GM23338 (cell line): ENCODE data around the gene MGLL. TPM values are rescaled to one million over a fixed set of nuclear protein-coding genes. Genes with fewer than 3 reads are reported as not detected.

Experiments used
- ATAC-seq: fragments of 200-7000 bp; cut with Tn5 transposase; 3 replicates; pipeline ENCODE4 v1.9.1; 2020
- DNase-seq: peaks from one replicate; pipeline ENCODE4 v3.0.0-alpha.2; 2015; ENCODE audit warnings: low spot score
- H2AFZ ChIP-seq: fragments of 200-600 bp; sonication (generic); 2 replicates; pipeline ENCODE4 v1.8.0; 2016; ENCODE audit warnings: antibody characterized with exemption, mild to moderate bottlenecking, moderate library complexity
- H3F3A ChIP-seq: fragments of 200-600 bp; sonication (generic); replicated peaks from 2 replicates; pipeline ENCODE4 v1.8.0; 2017; ENCODE audit warnings: antibody characterized with exemption, mixed run types, low read depth
- H3K27ac ChIP-seq: fragments of 200-600 bp; sonication (generic); 2 replicates; pipeline ENCODE4 v1.6.1; 2016; ENCODE audit warnings: low read depth
- H3K27me3 ChIP-seq: fragments of 200-600 bp; sonication (generic); 2 replicates; pipeline ENCODE4 v1.8.0; 2016; ENCODE audit warnings: mild to moderate bottlenecking, mixed run types, moderate library complexity; ENCODE audit not compliant: insufficient read depth
- H3K36me3 ChIP-seq: fragments of 200-600 bp; sonication (generic); 2 replicates; pipeline ENCODE4 v1.8.0; 2016; ENCODE audit warnings: mild to moderate bottlenecking; ENCODE audit not compliant: insufficient read depth
- H3K4me1 ChIP-seq: fragments of 200-600 bp; sonication (generic); 2 replicates; pipeline ENCODE4 v1.8.0; 2016; ENCODE audit warnings: mild to moderate bottlenecking, moderate library complexity; ENCODE audit not compliant: insufficient read depth
- H3K4me2 ChIP-seq: fragments of 200-600 bp; sonication (generic); 2 replicates; pipeline ENCODE4 v1.7.1; 2017; ENCODE audit warnings: mixed run types
- H3K4me3 ChIP-seq: fragments of 200-600 bp; sonication (generic); 2 replicates; pipeline ENCODE4 v1.6.1; 2016; ENCODE audit warnings: mixed run types
- H3K79me2 ChIP-seq: fragments of 200-600 bp; sonication (generic); replicated peaks from 2 replicates; pipeline ENCODE4 v1.8.0; 2017; ENCODE audit warnings: mild to moderate bottlenecking; ENCODE audit not compliant: insufficient read depth
- H3K9me2 ChIP-seq: fragments of 200-600 bp; sonication (generic); 2 replicates; pipeline ENCODE4 v1.8.0; 2017; ENCODE audit not compliant: insufficient read depth
- H4K20me1 ChIP-seq: fragments of 200-600 bp; sonication (generic); replicated peaks from 2 replicates; pipeline ENCODE4 v1.8.0; 2017; ENCODE audit warnings: mild to moderate bottlenecking; ENCODE audit not compliant: insufficient read depth
- H3K27ac Mint-ChIP-seq: 2 replicates; pipeline ENCODE4 v1.8.0; 2020; ENCODE audit warnings: inconsistent platforms, mild to moderate bottlenecking, moderate library complexity, mixed read lengths
- H3K27me3 Mint-ChIP-seq: 3 replicates; pipeline ENCODE4 v1.8.0; 2022; ENCODE audit warnings: low read depth, mild to moderate bottlenecking, moderate library complexity, mixed read lengths, inconsistent platforms; ENCODE audit not compliant: insufficient read depth, poor library complexity
- H3K36me3 Mint-ChIP-seq: 3 replicates; pipeline ENCODE4 v1.8.0; 2021; ENCODE audit warnings: low read depth, mild to moderate bottlenecking, inconsistent platforms, moderate library complexity, mixed read lengths
- H3K4me1 Mint-ChIP-seq: 3 replicates; pipeline ENCODE4 v1.8.0; 2020; ENCODE audit warnings: mild to moderate bottlenecking, inconsistent platforms, mixed read lengths
- H3K4me3 Mint-ChIP-seq: 3 replicates; pipeline ENCODE4 v1.8.0; 2021; ENCODE audit warnings: moderate library complexity, mild to moderate bottlenecking, inconsistent platforms, mixed read lengths
- H3K9me3 Mint-ChIP-seq: 3 replicates; pipeline ENCODE4 v1.8.0; 2020; ENCODE audit warnings: moderate library complexity, mild to moderate bottlenecking, inconsistent platforms, mixed read lengths
- CREB1 ChIP-seq: fragments of 250-450 bp; sonication (Bioruptor Pico); IDR thresholded peaks from 2 replicates; pipeline ENCODE4 v1.5.0; 2020; ENCODE audit warnings: low read depth, mild to moderate bottlenecking, moderate library complexity
- EZH2 ChIP-seq: fragments of 200-600 bp; sonication (generic); IDR thresholded peaks from one replicate; pipeline ENCODE4 v1.8.0; 2017; ENCODE audit warnings: antibody characterized with exemption, mild to moderate bottlenecking, low read depth; ENCODE audit not compliant: unreplicated experiment
- EZH2phosphoT487 ChIP-seq: fragments of 200-600 bp; sonication (generic); IDR thresholded peaks from one replicate; pipeline ENCODE4 v1.8.1; 2018; ENCODE audit warnings: antibody characterized with exemption; ENCODE audit not compliant: unreplicated experiment
- JUNB ChIP-seq: IDR thresholded peaks from one replicate; pipeline ENCODE4 v1.6.1; 2016; ENCODE audit warnings: antibody characterized with exemption; ENCODE audit not compliant: unreplicated experiment
- NANOG ChIP-seq: IDR thresholded peaks from 2 replicates; pipeline ENCODE4 v1.6.1; 2016; ENCODE audit warnings: antibody characterized with exemption, borderline replicate concordance
- POLR2AphosphoS5 ChIP-seq: IDR thresholded peaks from 2 replicates; pipeline ENCODE4 v1.6.1; 2016; ENCODE audit warnings: antibody characterized with exemption, low read depth
- STAT1 ChIP-seq: IDR thresholded peaks from one replicate; pipeline ENCODE4 v1.6.1; 2016; ENCODE audit warnings: antibody characterized with exemption; ENCODE audit not compliant: unreplicated experiment
- ZNF114 ChIP-seq: fragments of 250-450 bp; sonication (Bioruptor Pico); IDR thresholded peaks from 2 replicates; pipeline ENCODE4 v1.5.0; 2020; ENCODE audit warnings: mild to moderate bottlenecking, moderate library complexity
- ZNF331 ChIP-seq: fragments of 250-450 bp; sonication (Bioruptor Pico); IDR thresholded peaks from 2 replicates; pipeline ENCODE4 v1.5.0; 2020; ENCODE audit warnings: low read depth, mild to moderate bottlenecking, moderate library complexity
- polyA plus RNA-seq: library from polyadenylated mRNA; unstranded; fragments of >200 nt; fragmentation: Nextera tagmentation; extraction: Ambion mirVana; gene quantifications from 2 replicates; pipeline ENCODE4 v1.2.1, GENCODE V29; 2016
- total RNA-seq: library from RNA; depleted of rRNA; stranded (reverse); fragments of >200 nt; shearing (Covaris generic); gene quantifications from 2 replicates; pipeline ENCODE4 v1.2.3, GENCODE V29; 2014
- TF ChIP-seq, protein P1 (sequence below): fragments of 250-450 bp; sonication (Bioruptor Pico); IDR thresholded peaks from 2 replicates; pipeline ENCODE4 v1.5.0; 2020; ENCODE audit warnings: mild to moderate bottlenecking, moderate library complexity
- TF ChIP-seq, protein P2 (sequence below): IDR thresholded peaks from one replicate; pipeline ENCODE4 v1.6.1; 2018; ENCODE audit warnings: antibody characterized with exemption; ENCODE audit not compliant: unreplicated experiment
- TF ChIP-seq, protein P3 (sequence below): IDR thresholded peaks from 2 replicates; pipeline ENCODE4 v1.6.1; 2016; ENCODE audit warnings: antibody characterized with exemption
- TF ChIP-seq, protein P4 (sequence below), 2 experiments: fragments of 200-600 bp in 1 of 2; sonication (generic) in 1 of 2; conservative IDR thresholded peaks; 2 replicates each; pipeline versions ENCODE4 v1.5.1 to v1.6.1; 2016 to 2017; ENCODE audit warnings: antibody characterized with exemption in 2 of 2, low read depth in 2 of 2, mild to moderate bottlenecking in 2 of 2, moderate library complexity in 1 of 2

The MGLL gene
- total and polyA plus RNA-seq, 2 experiments from 2014 or later: 0.71 to 0.83 TPM

DNA sequence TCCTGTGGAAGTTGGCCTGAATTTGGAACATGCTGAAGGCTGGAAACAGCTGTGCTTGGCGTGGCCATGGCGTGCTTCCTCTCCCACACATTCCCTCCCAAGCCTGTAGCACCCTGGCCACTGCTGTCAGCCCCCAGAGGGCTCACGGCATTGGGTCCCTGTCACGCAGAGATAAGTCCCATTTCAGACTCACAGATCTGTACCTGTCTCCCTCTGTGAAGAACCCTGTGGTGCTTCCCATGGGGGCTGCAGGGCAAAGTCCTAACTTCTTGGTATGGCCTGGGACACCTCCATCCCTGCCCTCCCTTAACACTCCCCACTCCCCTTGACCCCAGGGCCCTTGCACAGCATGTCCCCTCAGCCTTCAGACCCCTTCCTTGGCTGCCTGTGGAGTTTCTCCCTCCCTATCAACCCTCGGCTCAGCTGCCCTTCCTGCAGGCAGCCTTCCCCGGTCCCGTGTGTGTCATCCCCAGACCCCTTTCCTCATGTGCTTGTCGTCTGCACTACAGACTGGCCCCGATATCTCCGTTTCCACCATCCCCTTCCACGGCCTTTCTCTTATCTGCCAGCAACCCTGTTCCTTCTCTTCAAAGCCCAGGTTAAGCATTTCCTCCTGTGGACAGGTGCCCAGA lies 120.9 kb downstream of the MGLL start:
- Mint-ChIP-seq H3K27ac (no peak overlapping the region), H3K9me3 (peaks cover 14% of the 10 kb centered on the region; the same call in 2 of the 3 replicates), H3K27me3 (peaks cover 16% of the 10 kb centered on the region), H3K4me1 (peaks cover 7% of the 10 kb centered on the region; the same call in 2 of the 3 replicates), H3K36me3 (no peaks in the 10 kb centered on the region), H3K4me3 (no peak overlapping the region)
- H3F3A ChIP-seq: no peaks in the 10 kb centered on the region
- TF ChIP-seq EZH2phosphoT487 (no peak), STAT1 (no peak), ZNF331 (no peak), CREB1 (no peak), POLR2AphosphoS5 (no peak), NANOG (no peak), JUNB (no peak), ZNF114 (no peak), EZH2 (no peak)
- TF ChIP-seq, protein P1, sequence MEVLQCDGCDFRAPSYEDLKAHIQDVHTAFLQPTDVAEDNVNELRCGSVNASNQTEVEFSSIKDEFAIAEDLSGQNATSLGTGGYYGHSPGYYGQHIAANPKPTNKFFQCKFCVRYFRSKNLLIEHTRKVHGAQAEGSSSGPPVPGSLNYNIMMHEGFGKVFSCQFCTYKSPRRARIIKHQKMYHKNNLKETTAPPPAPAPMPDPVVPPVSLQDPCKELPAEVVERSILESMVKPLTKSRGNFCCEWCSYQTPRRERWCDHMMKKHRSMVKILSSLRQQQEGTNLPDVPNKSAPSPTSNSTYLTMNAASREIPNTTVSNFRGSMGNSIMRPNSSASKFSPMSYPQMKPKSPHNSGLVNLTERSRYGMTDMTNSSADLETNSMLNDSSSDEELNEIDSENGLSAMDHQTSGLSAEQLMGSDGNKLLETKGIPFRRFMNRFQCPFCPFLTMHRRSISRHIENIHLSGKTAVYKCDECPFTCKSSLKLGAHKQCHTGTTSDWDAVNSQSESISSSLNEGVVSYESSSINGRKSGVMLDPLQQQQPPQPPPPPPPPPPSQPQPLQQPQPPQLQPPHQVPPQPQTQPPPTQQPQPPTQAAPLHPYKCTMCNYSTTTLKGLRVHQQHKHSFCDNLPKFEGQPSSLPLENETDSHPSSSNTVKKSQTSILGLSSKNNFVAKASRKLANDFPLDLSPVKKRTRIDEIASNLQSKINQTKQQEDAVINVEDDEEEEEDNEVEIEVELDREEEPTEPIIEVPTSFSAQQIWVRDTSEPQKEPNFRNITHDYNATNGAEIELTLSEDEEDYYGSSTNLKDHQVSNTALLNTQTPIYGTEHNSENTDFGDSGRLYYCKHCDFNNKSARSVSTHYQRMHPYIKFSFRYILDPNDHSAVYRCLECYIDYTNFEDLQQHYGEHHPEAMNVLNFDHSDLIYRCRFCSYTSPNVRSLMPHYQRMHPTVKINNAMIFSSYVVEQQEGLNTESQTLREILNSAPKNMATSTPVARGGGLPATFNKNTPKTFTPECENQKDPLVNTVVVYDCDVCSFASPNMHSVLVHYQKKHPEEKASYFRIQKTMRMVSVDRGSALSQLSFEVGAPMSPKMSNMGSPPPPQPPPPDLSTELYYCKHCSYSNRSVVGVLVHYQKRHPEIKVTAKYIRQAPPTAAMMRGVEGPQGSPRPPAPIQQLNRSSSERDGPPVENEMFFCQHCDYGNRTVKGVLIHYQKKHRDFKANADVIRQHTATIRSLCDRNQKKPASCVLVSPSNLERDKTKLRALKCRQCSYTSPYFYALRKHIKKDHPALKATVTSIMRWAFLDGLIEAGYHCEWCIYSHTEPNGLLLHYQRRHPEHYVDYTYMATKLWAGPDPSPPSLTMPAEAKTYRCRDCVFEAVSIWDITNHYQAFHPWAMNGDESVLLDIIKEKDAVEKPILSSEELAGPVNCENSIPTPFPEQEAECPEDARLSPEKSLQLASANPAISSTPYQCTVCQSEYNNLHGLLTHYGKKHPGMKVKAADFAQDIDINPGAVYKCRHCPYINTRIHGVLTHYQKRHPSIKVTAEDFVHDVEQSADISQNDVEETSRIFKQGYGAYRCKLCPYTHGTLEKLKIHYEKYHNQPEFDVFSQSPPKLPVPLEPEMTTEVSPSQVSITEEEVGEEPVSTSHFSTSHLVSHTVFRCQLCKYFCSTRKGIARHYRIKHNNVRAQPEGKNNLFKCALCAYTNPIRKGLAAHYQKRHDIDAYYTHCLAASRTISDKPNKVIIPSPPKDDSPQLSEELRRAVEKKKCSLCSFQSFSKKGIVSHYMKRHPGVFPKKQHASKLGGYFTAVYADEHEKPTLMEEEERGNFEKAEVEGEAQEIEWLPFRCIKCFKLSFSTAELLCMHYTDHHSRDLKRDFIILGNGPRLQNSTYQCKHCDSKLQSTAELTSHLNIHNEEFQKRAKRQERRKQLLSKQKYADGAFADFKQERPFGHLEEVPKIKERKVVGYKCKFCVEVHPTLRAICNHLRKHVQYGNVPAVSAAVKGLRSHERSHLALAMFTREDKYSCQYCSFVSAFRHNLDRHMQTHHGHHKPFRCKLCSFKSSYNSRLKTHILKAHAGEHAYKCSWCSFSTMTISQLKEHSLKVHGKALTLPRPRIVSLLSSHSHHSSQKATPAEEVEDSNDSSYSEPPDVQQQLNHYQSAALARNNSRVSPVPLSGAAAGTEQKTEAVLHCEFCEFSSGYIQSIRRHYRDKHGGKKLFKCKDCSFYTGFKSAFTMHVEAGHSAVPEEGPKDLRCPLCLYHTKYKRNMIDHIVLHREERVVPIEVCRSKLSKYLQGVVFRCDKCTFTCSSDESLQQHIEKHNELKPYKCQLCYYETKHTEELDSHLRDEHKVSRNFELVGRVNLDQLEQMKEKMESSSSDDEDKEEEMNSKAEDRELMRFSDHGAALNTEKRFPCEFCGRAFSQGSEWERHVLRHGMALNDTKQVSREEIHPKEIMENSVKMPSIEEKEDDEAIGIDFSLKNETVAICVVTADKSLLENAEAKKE (CRISPR knock-in tag): no peak
- TF ChIP-seq, protein P2, sequence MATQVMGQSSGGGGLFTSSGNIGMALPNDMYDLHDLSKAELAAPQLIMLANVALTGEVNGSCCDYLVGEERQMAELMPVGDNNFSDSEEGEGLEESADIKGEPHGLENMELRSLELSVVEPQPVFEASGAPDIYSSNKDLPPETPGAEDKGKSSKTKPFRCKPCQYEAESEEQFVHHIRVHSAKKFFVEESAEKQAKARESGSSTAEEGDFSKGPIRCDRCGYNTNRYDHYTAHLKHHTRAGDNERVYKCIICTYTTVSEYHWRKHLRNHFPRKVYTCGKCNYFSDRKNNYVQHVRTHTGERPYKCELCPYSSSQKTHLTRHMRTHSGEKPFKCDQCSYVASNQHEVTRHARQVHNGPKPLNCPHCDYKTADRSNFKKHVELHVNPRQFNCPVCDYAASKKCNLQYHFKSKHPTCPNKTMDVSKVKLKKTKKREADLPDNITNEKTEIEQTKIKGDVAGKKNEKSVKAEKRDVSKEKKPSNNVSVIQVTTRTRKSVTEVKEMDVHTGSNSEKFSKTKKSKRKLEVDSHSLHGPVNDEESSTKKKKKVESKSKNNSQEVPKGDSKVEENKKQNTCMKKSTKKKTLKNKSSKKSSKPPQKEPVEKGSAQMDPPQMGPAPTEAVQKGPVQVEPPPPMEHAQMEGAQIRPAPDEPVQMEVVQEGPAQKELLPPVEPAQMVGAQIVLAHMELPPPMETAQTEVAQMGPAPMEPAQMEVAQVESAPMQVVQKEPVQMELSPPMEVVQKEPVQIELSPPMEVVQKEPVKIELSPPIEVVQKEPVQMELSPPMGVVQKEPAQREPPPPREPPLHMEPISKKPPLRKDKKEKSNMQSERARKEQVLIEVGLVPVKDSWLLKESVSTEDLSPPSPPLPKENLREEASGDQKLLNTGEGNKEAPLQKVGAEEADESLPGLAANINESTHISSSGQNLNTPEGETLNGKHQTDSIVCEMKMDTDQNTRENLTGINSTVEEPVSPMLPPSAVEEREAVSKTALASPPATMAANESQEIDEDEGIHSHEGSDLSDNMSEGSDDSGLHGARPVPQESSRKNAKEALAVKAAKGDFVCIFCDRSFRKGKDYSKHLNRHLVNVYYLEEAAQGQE: no peak
- TF ChIP-seq, protein P3, sequence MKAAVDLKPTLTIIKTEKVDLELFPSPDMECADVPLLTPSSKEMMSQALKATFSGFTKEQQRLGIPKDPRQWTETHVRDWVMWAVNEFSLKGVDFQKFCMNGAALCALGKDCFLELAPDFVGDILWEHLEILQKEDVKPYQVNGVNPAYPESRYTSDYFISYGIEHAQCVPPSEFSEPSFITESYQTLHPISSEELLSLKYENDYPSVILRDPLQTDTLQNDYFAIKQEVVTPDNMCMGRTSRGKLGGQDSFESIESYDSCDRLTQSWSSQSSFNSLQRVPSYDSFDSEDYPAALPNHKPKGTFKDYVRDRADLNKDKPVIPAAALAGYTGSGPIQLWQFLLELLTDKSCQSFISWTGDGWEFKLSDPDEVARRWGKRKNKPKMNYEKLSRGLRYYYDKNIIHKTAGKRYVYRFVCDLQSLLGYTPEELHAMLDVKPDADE: no peak
- TF ChIP-seq, protein P4, sequence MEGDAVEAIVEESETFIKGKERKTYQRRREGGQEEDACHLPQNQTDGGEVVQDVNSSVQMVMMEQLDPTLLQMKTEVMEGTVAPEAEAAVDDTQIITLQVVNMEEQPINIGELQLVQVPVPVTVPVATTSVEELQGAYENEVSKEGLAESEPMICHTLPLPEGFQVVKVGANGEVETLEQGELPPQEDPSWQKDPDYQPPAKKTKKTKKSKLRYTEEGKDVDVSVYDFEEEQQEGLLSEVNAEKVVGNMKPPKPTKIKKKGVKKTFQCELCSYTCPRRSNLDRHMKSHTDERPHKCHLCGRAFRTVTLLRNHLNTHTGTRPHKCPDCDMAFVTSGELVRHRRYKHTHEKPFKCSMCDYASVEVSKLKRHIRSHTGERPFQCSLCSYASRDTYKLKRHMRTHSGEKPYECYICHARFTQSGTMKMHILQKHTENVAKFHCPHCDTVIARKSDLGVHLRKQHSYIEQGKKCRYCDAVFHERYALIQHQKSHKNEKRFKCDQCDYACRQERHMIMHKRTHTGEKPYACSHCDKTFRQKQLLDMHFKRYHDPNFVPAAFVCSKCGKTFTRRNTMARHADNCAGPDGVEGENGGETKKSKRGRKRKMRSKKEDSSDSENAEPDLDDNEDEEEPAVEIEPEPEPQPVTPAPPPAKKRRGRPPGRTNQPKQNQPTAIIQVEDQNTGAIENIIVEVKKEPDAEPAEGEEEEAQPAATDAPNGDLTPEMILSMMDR (conservative IDR thresholded peaks at IDR 0.05; ENCODE audit: low read depth in 2 of 2): no peak
- no peak overlapping the region for H3K4me2 ChIP-seq
- no peaks in the 10 kb centered on the region for H3K27me3 ChIP-seq
- H3K79me2 ChIP-seq: no peaks in the 10 kb centered on the region
- H3K9me2 ChIP-seq: no peaks in the 10 kb centered on the region
- ATAC-seq: no peak
- H3K4me1 ChIP-seq: no peaks in the 10 kb centered on the region
- H3K36me3 ChIP-seq: no peaks in the 10 kb centered on the region
- no peak overlapping the region for H3K27ac ChIP-seq
- no peaks in the 10 kb centered on the region for H4K20me1 ChIP-seq
- no peak overlapping the region for H2AFZ ChIP-seq
- DNase-seq: no peak
- H3K4me3 ChIP-seq: no peak overlapping the region
